Lung (tissue), 12 donors: Measurements from ENCODE around the gene PTDSS2. TPM values are rescaled to one million over a fixed set of nuclear protein-coding genes. Genes with fewer than 3 reads are reported as not detected.

ENCODE experiments used
- ATAC-seq: fragments of 200-7000 bp; cut with Tn5 transposase; one replicate; pipeline ENCODE4 v1.9.1; 2020; ENCODE audit warnings: moderate number of reproducible peaks; ENCODE audit not compliant: insufficient read depth, low FRiP score
- DNase-seq, 3 donors: peaks; one replicate each; pipeline ENCODE4 v3.0.0-alpha.2; 2013 to 2017
- H3K27ac ChIP-seq, 2 donors: one replicate each; pipeline ENCODE4 v1.5.1; 2013; ENCODE audit warnings: mild to moderate bottlenecking in 2 of 2, moderate library complexity in 2 of 2, control low read depth in 1 of 2, inconsistent platforms in 1 of 2, low read depth in 1 of 2, low read length in 1 of 2
- H3K27me3 ChIP-seq, 3 donors: one replicate each; pipeline ENCODE4 v1.5.1; 2013; ENCODE audit warnings: low read length in 2 of 3; ENCODE audit not compliant: control insufficient read depth in 3 of 3, insufficient read depth in 3 of 3
- H3K36me3 ChIP-seq, 4 donors: one replicate each; pipeline ENCODE4 v1.5.1; 2013; ENCODE audit warnings: low read length in 4 of 4, mild to moderate bottlenecking in 1 of 4, moderate library complexity in 1 of 4; ENCODE audit not compliant: control insufficient read depth in 4 of 4, insufficient read depth in 4 of 4
- H3K4me1 ChIP-seq, 5 donors: one replicate each; pipeline ENCODE4 v1.5.1; 2013; ENCODE audit warnings: low read length in 5 of 5, mild to moderate bottlenecking in 2 of 5, moderate library complexity in 1 of 5; ENCODE audit not compliant: control insufficient read depth in 5 of 5, insufficient read depth in 5 of 5
- H3K4me3 ChIP-seq: one replicate; pipeline ENCODE4 v1.5.1; 2013; ENCODE audit warnings: mild to moderate bottlenecking, control low read depth, moderate library complexity
- H3K9ac ChIP-seq, 2 donors: one replicate each; pipeline ENCODE4 v1.5.1; 2013; ENCODE audit warnings: low read length in 2 of 2, control low read depth in 1 of 2; ENCODE audit not compliant: insufficient read depth in 1 of 2
- H3K9me3 ChIP-seq, 4 donors: one replicate each; pipeline ENCODE4 v1.5.1; 2013; ENCODE audit warnings: low read length in 3 of 4, mild to moderate bottlenecking in 1 of 4, moderate library complexity in 1 of 4; ENCODE audit not compliant: control insufficient read depth in 4 of 4, insufficient read depth in 3 of 4
- CTCF ChIP-seq: IDR thresholded peaks from 2 replicates; pipeline ENCODE4 v1.5.1; 2012; ENCODE audit warnings: mild to moderate bottlenecking; ENCODE audit errors: control extremely low read depth, extremely low read depth
- WGBS, 2 donors: extraction: QIAGEN DNeasy Blood & Tissue Kit; methylation state at CpG; one replicate each; pipeline ENCODE4 v1.1.7; 2013; 5-methylcytosine and 5-hydroxymethylcytosine counted together
- polyA plus RNA-seq, 2 donors: library from polyadenylated mRNA; stranded (reverse); fragments of 200-250 nt; gene quantifications; one replicate each; pipeline ENCODE4 v1.2.1, GENCODE V29; 2013
- total RNA-seq, 2 donors: library from RNA; depleted of rRNA in 1 of 2; stranded (reverse); fragments of >200 nt in 1 of 2; gene quantifications; one replicate each; pipeline ENCODE4 v1.2.1, GENCODE V29; 2014 to 2021
- donor health status: control.
- donor health status: control.
- donor health status: Bipolar disorder and iron deficiency.
- donor health status: healthy.
- donor health status: DM: yes; HTN: yes; CAD: no.

PTDSS2 gene
- total and polyA plus RNA-seq, 4 donors: 20.4 to 36.5 (median 28.1) TPM

GRCh38 chr11:526192-526591 lies 76.1 kb downstream of the PTDSS2 start:
- H3K4me3 ChIP-seq: no peak overlapping the region
- TF ChIP-seq CTCF: no peak
- H3K9ac ChIP-seq: no peak overlapping the region
- H3K27me3 ChIP-seq: no peaks in the 10 kb centered on the region
- H3K4me1 ChIP-seq: peaks cover 0 to 7% (median 0%) of the 10 kb centered on the region in 5 donors
- no peak overlapping the region for H3K27ac ChIP-seq
- H3K36me3 ChIP-seq: peaks cover 0 to 6% (median 0%) of the 10 kb centered on the region in 4 donors
- no peak for ATAC-seq
- 84 to 88% methylated on average over 17 of the region's 17 CpGs for WGBS, 2 donors
- no peaks in the 10 kb centered on the region for H3K9me3 ChIP-seq
- no peak for DNase-seq

DNA sequence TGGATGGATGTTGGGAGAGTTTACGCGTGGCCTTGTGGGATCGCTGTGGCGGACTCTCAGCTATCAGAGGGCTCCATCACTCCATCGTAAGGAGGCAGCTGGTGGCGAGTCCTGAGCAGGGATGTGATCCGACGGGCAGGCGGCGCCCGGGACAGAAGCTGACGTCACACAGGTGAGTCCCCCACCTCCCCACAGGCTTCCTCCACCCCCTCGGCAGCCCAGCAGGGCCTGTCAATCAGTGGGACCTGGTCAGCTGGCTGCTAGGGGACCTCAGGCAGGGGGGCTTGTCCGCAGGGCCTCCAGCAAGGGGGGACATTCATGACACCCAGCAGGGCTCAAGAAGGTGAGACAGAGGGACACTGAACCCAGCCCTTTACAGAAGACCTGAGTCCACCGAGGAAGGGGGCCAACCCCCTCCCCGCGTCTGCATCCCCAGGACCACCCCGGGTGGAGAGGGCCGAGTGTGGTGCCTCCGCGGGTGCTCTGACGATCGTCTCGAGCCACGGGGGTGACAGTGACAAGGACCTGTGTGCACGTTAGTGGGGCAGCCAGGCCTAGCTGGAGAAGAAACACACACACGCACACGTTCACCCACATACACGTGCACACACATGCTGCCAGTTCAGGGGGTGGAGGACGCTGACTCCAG lies 78.2 kb downstream of the PTDSS2 start:
- Histone ChIP-seq H3K4me3 (no peak overlapping the region), H3K4me1 (peaks cover 0 to 7% (median 0%) of the 10 kb centered on the region in 5 donors), H3K27ac (no peak overlapping the region), H3K9ac (no peak overlapping the region), H3K27me3 (no peaks in the 10 kb centered on the region), H3K9me3 (no peaks in the 10 kb centered on the region), H3K36me3 (peaks cover 0 to 26% (median under 1%) of the 10 kb centered on the region in 4 donors)
- no peak for DNase-seq
- ATAC-seq: no peak
- TF ChIP-seq CTCF: no peak
- WGBS, 2 donors: 85 to 90% methylated on average over 30 of the region's 30 CpGs

- DNase-seq: no peak
- peak overlapping the region in 1 of 2 donors; percentile 8 for H3K27ac ChIP-seq
- H3K4me1 ChIP-seq: peaks cover 0 to 7% (median 2%) of the 10 kb centered on the region in 5 donors
- H3K4me3 ChIP-seq: no peak overlapping the region
- 81 to 88% methylated on average over 29 of the region's 29 CpGs for WGBS, 2 donors
- TF ChIP-seq CTCF: no peak
- no peak for ATAC-seq
- H3K27me3 ChIP-seq: no peaks in the 10 kb centered on the region
- H3K36me3 ChIP-seq: peaks cover 0 to 30% (median 3%) of the 10 kb centered on the region in 4 donors
- H3K9ac ChIP-seq: no peak overlapping the region
- H3K9me3 ChIP-seq: no peaks in the 10 kb centered on the region
These were observed 79.0 kb downstream of the PTDSS2 start for GRCh38 chr11:528815-529727.
